ENCODE data around the gene TMX1.

Gene TMX1

DNA sequence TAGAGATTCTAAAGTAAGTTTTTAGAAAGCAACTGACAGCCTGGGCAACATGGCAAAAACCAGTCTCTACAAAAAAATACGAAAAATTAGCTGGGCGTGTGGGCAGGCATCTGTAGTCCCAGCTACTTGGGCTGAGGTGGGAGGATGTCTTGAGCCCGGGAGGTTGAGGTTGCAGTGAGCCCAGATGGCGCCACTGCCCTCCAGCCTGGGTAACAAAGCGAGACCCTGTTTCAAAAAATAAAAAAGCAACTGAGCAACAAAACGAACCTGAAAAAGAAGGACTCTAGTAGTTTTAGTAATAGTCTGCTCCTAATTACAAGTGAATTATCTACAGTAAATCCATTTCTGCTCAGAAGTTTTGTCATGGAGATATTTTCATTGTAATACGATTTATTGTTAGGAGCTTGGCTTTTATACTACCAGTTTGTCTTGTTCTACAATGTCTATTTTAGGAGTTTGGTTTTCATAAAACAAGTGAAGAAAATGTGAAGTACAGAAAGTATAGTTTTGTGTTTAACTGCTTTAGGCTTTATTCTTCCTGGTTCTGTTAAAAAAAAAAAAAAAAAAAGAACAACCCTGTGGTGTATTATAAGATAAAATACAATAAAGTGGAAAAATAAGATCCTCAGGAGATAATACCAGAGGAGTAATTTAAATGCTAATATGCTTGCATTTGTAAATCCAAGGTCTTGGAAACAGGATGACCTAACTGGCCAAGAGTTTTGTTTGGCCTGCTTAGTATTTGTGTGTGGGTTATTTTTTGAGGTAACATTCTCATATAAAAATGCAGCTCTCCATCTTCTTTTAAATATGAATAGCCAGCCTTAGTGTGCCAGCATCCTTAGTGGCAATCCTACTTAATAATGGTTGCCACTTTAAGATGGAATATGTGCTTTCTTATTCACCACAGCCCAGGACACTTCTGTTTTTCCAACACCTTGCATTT, 2.8 kb downstream of the TMX1 start:
- no peak for DNase-seq (ENCODE audit: low read depth in 3 of 3)

GRCh38 chr14:51244591-51244990, 4.5 kb downstream of the TMX1 start:
- no peak for DNase-seq (ENCODE audit: low read depth in 3 of 3)

- no peak for DNase-seq (ENCODE audit: low read depth in 3 of 3)
These were observed 6.0 kb downstream of the TMX1 start for GRCh38 chr14:51246032-51246431.

- no peak for DNase-seq (ENCODE audit: low read depth in 3 of 3)
These were observed 8.3 kb downstream of the TMX1 start for GRCh38 chr14:51248016-51248987.

- DNase-seq (ENCODE audit: low read depth in 3 of 3) = no peak
These were observed 11.4 kb downstream of the TMX1 start for GRCh38 chr14:51251486-51251885.

DNA sequence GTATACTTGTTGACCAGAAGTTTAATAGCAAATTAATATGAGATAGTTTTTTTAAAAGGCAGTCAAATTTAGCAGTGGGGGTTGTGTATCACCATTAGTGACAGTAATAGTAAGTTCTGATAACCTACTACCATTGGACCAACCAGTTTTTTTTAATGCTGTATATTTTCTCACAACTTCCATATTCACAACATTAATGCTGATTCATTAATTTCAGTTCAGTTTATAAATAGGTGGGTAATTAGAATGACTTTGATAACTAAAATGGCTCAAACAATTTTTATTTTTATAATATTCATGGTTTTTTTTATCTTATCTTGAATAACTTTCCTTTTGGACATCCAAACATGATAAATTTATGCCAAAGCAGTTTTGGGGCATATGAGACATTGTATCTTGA, 13.8 kb downstream of the TMX1 start:
- DNase-seq (ENCODE audit: low read depth in 3 of 3) = no peak

DNA sequence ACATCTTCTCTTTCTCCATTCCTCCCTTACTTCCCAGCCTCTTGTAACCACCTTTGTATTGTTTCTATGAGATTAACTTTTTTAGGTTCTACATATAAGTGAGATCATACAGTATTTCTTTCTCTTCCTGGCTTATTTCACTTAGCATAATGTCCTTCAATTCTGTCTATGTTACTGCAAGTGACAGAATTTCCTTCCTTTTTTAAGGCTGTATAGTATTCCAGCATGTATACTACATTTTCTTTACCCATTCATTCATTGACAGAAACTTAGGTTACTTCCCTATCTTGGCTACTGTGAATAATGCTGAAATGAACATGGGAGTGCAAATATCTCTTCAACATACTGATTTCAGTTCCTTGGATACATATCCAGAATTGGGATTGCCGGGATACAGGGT, 18.2 kb downstream of the TMX1 start:
- no peak for DNase-seq (ENCODE audit: low read depth in 3 of 3)

DNA sequence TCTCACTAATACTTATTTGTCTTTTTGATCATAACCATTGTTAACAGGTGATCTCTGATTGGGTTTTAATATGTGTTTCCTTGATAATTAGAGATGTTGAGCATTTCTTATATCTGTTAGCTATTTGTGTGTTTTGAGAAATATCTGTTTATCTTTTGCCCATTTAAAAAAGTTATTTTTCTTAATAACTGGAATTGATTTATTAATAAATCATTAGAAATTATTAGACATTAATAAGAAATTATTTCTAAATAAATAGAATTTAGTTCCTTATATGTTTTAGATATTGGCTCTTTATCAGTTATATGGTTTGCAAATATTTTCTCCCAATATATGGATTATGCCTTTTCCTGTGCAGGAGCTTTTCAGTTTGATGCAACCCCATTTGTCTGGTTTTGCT, 18.7 kb downstream of the TMX1 start:
- DNase-seq (ENCODE audit: low read depth in 3 of 3) = no peak

GRCh38 chr14:51260225-51260624, 20.2 kb downstream of the TMX1 start:
- DNase-seq (ENCODE audit: low read depth in 3 of 3) = no peak

GRCh38 chr14:51261151-51261550, 21.1 kb downstream of the TMX1 start:
- no peak for DNase-seq (ENCODE audit: low read depth in 3 of 3)

DNA sequence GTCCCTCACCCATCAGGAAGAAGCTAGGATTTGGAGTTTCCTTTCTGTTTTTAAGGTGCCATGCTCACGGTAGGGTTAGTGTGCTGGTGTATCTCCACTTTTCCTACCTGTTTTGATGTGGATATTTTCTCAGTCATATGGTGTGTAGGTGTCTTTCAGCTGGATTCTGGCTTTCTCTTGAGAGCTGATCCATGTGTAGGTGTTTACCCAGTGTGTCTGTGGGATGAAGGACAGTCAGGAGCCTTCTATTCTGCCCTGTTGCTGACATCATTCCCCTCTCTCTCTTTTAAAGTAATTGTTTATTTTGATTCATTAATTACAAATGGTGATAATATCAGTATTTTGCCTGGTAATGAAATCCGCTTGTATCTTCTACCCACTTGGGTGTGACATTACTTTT, 22.8 kb downstream of the TMX1 start:
- DNase-seq (ENCODE audit: low read depth in 3 of 3) = no peak

GRCh38 chr14:51269634-51270033, 29.6 kb downstream of the TMX1 start:
- DNase-seq (ENCODE audit: low read depth in 3 of 3) = no peak

DNA sequence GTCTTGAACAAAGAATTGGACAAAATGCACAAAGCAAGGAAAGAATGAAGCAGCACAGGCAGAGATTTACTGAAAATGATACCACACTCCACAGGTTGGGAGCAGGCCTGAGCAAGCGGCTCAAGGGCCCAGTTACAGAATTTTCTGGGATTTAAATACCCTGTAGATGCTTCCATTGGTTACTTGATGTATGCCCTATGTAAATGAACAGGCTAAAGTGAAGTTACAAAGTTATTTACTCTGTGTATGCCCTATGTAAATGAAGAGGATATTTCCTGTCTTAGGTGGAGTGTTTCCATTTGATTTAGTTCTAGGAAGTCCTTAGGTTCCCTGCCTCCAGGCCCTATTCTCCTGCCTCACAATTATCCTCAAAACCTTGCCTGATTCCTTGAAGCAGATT, 36.6 kb downstream of the TMX1 start:
- DNase-seq (ENCODE audit: low read depth in 3 of 3) = no peak

DNA sequence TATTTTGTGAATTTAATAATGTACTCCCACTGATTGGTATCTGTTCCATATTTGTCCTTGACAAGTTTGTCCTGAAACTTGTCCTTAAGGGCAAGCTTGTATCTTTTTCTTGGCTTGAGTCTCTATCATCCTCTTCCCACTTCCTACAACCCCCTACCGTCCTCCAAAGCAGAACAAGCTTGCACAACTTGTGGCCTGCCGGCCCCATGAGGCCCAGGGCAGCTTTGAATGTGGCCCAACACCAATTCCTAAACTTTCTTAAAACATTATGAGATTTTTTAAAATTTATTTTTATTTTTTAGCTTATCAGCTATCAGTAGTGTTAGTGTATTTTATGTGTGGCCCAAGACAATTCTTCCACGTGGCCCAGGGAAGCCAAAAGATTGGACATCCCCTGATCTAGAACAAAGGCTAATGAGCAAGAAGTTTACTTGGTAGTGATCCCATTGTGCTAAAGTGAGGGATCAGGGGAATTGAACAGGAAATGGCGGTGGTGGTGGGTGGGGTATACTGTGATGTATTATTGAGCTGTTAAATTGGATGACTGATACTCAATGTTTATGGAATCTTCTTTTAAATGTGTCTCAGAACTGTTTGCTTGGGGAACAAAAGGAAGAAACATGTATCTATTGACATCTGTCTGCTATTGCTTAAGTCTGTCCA, 37.8 kb downstream of the TMX1 start:
- no peak for DNase-seq (ENCODE audit: low read depth in 3 of 3)

DNA sequence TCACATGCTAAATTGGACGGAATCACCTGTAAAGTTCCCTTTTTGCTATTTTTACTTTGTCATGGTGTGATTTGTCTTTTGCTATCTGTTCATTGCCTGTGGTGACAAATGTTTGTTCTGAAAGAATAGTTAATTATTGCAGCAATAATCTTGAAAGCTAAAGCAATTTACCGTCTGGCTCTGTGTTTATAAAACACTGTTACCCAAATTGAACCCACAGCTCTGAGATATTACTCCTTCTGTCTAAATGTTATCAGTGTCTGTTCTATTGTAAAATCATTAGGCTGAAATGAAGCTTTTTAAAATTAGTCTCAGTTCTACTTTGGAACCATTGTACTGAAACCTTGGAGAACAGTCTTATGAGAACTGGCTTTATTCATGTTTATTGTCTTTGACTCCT, 42.5 kb downstream of the TMX1 start:
- DNase-seq (ENCODE audit: low read depth in 3 of 3) = no peak

DNA sequence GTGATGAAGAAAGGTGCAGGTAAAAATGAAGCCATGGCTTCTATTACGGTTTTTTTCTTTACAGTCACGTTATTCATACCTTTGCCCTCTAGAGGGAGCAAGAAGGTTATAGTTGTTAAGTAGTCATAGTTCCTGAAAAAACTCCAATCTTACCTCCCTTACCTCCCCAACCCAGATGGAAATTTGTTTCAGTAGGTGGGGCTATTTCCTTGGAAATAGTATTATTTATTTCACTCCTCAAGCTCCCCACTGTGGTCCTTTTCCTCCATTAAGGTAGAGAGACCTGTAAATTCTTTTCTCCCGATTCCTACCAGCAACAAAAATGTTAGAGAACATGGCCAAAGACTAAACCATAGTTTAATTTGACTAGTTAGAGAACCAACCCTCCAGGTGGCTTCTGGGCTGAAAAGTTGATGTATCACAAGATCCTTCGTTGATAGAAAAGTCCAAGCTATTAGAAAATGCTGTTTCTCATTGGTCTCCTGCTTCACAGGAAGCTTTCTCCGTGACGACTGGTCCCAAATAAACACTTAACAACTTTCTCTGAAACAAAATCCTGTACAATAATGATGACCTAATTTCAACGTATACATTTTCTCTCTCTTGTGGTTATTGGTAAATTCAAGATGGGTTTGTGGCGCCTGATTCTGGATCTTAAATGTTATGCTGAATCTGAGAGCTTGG, 43.5 kb downstream of the TMX1 start:
- DNase-seq (ENCODE audit: low read depth in 3 of 3) = no peak

DNA sequence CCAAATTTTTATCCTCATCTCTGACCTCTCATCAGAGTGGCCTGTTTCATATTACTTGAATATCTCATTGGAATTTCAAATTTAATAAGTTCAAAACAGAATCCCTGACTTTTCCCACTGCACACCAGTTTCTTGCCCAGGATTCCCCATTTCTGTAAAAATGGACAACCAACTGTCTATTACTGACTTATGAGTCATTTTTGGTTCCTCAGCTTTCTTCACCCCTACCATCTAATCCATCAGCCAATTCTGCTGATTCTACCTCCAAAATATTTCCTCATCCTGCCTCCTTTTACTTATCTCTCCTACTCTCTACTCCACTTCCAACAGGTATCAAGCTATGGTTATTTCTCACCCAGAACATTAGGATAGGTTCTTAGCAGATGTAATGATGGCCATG, 44.2 kb downstream of the TMX1 start:
- DNase-seq (ENCODE audit: low read depth in 3 of 3) = no peak

- DNase-seq (ENCODE audit: low read depth in 3 of 3) = no peak
These were observed 45.1 kb downstream of the TMX1 start for GRCh38 chr14:51285120-51285519.

DNA sequence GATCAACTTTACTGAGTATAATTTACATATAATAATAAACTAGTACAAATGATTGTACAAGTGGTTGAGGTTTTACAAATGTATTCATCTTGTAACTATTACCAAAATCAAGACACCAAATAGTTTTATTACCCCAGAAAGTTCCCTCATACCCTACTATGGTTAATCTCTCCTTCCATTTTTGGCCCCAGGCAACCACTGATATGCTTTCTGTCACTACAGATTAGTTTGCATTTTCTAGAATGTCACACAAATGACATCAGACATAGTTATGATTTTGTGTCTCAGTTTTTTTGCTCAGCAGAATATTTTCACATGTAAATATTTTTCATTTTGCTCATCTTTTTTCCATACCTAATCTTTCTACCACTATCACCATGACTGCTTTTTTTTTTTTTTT, 49.1 kb downstream of the TMX1 start:
- no peak for DNase-seq (ENCODE audit: low read depth in 3 of 3)

GRCh38 chr14:51290132-51290531, 50.1 kb downstream of the TMX1 start:
- no peak for DNase-seq (ENCODE audit: low read depth in 3 of 3)

DNA sequence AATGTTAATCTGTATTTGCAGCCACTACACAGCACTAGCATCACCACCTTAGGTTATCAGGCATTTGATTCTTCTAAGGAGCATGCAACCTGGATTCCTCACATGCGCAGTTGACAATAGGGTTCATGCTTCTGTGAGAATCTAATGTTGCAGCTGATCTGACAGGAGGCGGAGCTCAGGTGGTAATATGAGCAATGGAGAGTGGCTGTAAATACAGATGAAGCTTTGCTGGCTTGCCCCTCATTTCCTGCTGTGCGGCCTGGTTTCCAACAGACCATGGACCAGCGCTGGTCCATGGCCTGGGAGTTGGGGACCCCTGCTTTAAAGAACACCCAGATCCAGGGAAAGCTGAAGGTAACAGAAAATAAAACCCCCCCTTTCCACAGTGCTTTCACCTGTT, 51.0 kb downstream of the TMX1 start:
- no peak for DNase-seq (ENCODE audit: low read depth in 3 of 3)

All from stimulated activated CD4-positive, alpha-beta T cell treated with anti-CD3 and anti-CD28 coated beads, TNF-alpha, amount 100 ng/mL, for 24 hours (primary cell).